ENCODE data around the gene DNAJB9.

The DNAJB9 gene

DNA sequence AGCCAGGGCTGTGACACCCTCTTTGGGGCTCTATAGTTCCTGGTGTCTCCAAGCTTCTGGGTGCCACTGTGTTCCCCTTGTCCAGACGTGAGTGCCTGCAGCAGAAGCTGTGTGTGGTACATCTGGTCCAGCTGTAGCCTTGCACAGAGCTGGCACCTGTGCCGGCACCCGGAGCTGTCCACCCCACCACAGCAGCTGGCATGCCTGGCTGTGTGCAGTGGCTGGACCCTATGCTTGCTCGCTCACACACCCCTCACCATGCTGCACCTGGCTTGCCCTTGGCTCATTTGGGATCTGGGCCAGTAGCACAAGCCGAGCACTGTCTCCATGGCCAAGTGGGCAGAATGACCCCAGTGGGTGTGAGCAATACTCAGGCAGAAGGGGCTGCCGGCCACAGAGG is 10.6 kb downstream of the DNAJB9 start:
- Histone ChIP-seq H3K4me3 (no peak overlapping the region), H3K36me3 (replicated peaks) (no peaks in the 10 kb centered on the region), H3K9me3 (no peaks in the 10 kb centered on the region; the same call in 1 of the 2 replicates), H3K4me1 (no peaks in the 10 kb centered on the region), H3K27me3 (ENCODE audit: low read depth) (no peaks in the 10 kb centered on the region)
- no peak for DNase-seq (ENCODE audit: low spot score in 2 of 2)
- in situ Hi-C loops (cut with MboI; ENCODE audit: low sequenced_read_pairs) = no loop called here

DNA sequence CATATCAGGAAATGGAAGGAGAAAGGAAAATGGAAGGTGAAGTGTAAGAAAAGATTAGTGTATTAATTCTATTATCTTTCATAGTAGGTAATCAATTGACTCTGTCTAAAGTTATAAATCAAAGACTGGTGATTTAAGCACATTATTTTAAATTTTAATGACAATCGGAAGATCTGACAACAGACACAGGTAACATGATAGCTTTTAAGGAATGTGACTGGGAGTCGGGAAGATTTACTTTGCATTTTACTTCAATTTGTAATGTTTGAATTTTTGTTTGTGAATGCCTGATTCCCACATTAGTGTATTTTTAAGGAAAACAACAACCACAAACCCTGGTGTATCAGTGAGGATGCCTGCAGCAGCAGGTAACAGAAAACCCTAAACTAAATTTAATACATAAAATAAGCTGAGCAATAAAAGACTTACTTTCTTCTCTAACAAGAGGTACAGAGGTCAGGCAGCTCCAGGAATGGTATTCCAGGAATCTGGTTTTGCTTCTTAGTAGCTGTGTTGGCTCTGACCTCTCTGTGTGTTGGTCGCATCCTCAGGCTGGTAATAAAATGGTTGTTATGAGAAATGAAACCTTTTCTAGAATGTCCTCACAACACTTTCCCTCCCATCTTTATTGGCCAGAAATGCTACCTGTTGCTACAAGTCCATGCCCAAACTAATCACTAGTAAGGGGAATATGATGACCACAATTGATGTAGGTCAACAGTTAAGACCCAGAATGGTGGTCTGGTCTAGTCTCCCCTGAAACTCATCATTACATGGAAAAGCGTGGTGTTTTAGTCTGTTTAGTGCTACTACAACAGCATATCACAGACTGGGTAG is 12.2 kb downstream of the DNAJB9 start:
- H3K9me3 ChIP-seq = no peaks in the 10 kb centered on the region; the same call in 1 of the 2 replicates
- no peak overlapping the region for H3K4me3 ChIP-seq
- H3K27me3 ChIP-seq (ENCODE audit: low read depth) = no peaks in the 10 kb centered on the region
- no peaks in the 10 kb centered on the region for H3K4me1 ChIP-seq
- in situ Hi-C loops (cut with MboI; ENCODE audit: low sequenced_read_pairs) = no loop called here
- no peak for DNase-seq (ENCODE audit: low spot score in 2 of 2)
- no peaks in the 10 kb centered on the region for H3K36me3 ChIP-seq (replicated peaks)

- Histone ChIP-seq H3K36me3 (replicated peaks) (no peaks in the 10 kb centered on the region), H3K4me3 (no peak overlapping the region), H3K27me3 (ENCODE audit: low read depth) (no peaks in the 10 kb centered on the region), H3K4me1 (no peaks in the 10 kb centered on the region), H3K9me3 (no peaks in the 10 kb centered on the region; the same call in 1 of the 2 replicates)
- in situ Hi-C loops (cut with MboI; ENCODE audit: low sequenced_read_pairs) = no loop called here
- no peak for DNase-seq (ENCODE audit: low spot score in 2 of 2)
Observed at GRCh38 chr7:108584211-108584610, 14.5 kb downstream of the DNAJB9 start.

- in situ Hi-C loops (cut with MboI; ENCODE audit: low sequenced_read_pairs) = no loop called here
- H3K4me1 ChIP-seq = no peaks in the 10 kb centered on the region
- H3K9me3 ChIP-seq = no peaks in the 10 kb centered on the region
- H3K27me3 ChIP-seq (ENCODE audit: low read depth) = no peaks in the 10 kb centered on the region
- no peak for DNase-seq (ENCODE audit: low spot score in 2 of 2)
- no peak overlapping the region for H3K4me3 ChIP-seq
- no peaks in the 10 kb centered on the region for H3K36me3 ChIP-seq (replicated peaks)
Observed at GRCh38 chr7:108585843-108586242, 16.2 kb downstream of the DNAJB9 start.

DNA sequence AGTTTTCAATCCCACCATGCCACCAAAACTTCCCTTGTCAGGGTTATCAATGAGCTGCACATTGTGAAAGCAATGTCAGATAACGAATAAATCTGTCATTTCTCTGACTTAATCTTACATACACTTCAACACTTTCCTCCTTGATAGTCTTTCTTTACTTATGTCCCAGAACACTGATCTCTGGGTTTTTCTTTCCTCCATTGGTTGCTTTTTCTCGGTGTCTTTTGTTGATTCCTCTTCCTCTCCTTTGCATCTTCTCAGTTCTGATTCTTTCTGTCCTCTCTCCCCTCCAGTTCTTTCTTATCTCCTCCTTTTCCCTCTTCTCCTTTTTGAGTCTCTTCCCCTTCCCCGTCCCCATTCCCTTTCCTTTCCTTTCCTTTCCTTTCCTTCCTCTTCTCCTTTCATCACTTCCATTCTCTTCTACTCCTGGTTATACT is 16.6 kb downstream of the DNAJB9 start:
- no peak for DNase-seq (ENCODE audit: low spot score in 2 of 2)
- Histone ChIP-seq H3K9me3 (no peaks in the 10 kb centered on the region), H3K4me3 (no peak overlapping the region), H3K36me3 (replicated peaks) (no peaks in the 10 kb centered on the region), H3K4me1 (no peaks in the 10 kb centered on the region), H3K27me3 (ENCODE audit: low read depth) (no peaks in the 10 kb centered on the region)
- in situ Hi-C loops (cut with MboI; ENCODE audit: low sequenced_read_pairs) = no loop called here

- H3K4me3 ChIP-seq = no peak overlapping the region
- no peaks in the 10 kb centered on the region for H3K4me1 ChIP-seq
- in situ Hi-C loops (cut with MboI; ENCODE audit: low sequenced_read_pairs) = no loop called here
- H3K36me3 ChIP-seq (replicated peaks) = no peaks in the 10 kb centered on the region
- no peak for DNase-seq (ENCODE audit: low spot score in 2 of 2)
- H3K9me3 ChIP-seq = no peaks in the 10 kb centered on the region
- H3K27me3 ChIP-seq (ENCODE audit: low read depth) = no peaks in the 10 kb centered on the region
Observed at GRCh38 chr7:108589199-108589598, 19.5 kb downstream of the DNAJB9 start.

DNA sequence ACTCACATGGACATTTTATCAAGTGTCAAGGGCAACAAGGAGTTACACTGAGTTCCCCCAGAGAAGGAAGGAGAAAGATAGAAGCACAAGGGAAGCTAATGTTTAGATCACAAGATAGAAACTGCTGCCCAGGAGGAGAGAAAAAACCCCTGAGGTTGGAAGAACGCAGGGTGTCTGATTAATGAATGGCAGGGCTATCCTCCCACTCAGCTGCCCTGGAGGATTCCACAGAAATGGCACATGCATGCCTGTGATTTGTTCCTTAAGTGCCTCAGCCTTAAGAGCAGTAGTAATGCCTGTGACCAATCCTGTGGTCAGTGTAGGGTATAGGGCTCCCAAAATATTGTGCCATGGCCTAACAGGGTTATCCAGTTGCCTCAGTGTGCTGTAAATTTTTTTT is 20.2 kb downstream of the DNAJB9 start:
- no peak overlapping the region for H3K4me3 ChIP-seq
- H3K9me3 ChIP-seq = no peaks in the 10 kb centered on the region
- no peaks in the 10 kb centered on the region for H3K27me3 ChIP-seq (ENCODE audit: low read depth)
- no peak for DNase-seq (ENCODE audit: low spot score in 2 of 2)
- in situ Hi-C loops (cut with MboI; ENCODE audit: low sequenced_read_pairs) = no loop called here
- no peaks in the 10 kb centered on the region for H3K36me3 ChIP-seq (replicated peaks)
- no peaks in the 10 kb centered on the region for H3K4me1 ChIP-seq

DNA sequence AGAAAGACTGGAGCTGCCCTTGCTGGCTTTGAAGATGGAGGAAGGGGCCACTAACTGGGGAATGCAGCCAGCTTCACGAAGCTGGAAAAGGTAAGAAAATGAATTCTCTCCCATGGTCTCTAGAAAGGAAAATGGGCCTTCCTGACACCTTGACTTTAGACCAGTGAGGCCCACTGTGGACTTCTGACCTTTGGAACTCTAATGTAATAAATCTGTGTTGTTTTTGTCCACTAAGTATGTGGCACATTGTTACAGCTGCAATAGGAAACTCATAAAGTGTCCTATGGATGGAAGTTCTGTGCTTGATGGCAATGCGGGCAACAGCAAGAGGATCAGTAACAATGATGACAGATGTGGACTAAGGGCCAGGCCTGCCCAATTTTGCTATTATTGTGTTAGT is 20.9 kb downstream of the DNAJB9 start:
- Histone ChIP-seq H3K4me3 (no peak overlapping the region), H3K27me3 (ENCODE audit: low read depth) (no peaks in the 10 kb centered on the region), H3K9me3 (no peaks in the 10 kb centered on the region), H3K36me3 (replicated peaks) (no peaks in the 10 kb centered on the region), H3K4me1 (no peaks in the 10 kb centered on the region)
- DNase-seq (ENCODE audit: low spot score in 2 of 2) = no peak
- in situ Hi-C loops (cut with MboI; ENCODE audit: low sequenced_read_pairs) = no loop called here

GRCh38 chr7:108592646-108593201 is 23.1 kb downstream of the DNAJB9 start:
- peak; percentile 47 to 70 for DNase-seq (ENCODE audit: low spot score in 2 of 2)
- Histone ChIP-seq H3K9me3 (no peaks in the 10 kb centered on the region; the same call in 1 of the 2 replicates), H3K36me3 (replicated peaks) (no peaks in the 10 kb centered on the region), H3K27me3 (ENCODE audit: low read depth) (no peaks in the 10 kb centered on the region), H3K4me3 (no peak overlapping the region), H3K4me1 (no peaks in the 10 kb centered on the region)
- in situ Hi-C loops (cut with MboI; ENCODE audit: low sequenced_read_pairs) = no loop called here

GRCh38 chr7:108596560-108596959 is 26.9 kb downstream of the DNAJB9 start:
- Histone ChIP-seq H3K4me1 (no peaks in the 10 kb centered on the region), H3K9me3 (no peaks in the 10 kb centered on the region; the same call in 1 of the 2 replicates), H3K4me3 (no peak overlapping the region), H3K27me3 (ENCODE audit: low read depth) (no peaks in the 10 kb centered on the region; the same call in 1 of the 2 replicates), H3K36me3 (replicated peaks) (no peaks in the 10 kb centered on the region)
- no peak for DNase-seq (ENCODE audit: low spot score in 2 of 2)
- in situ Hi-C loops (cut with MboI; ENCODE audit: low sequenced_read_pairs) = no loop called here

- no peaks in the 10 kb centered on the region; the same call in 1 of the 2 replicates for H3K27me3 ChIP-seq (ENCODE audit: low read depth)
- DNase-seq (ENCODE audit: low spot score in 2 of 2) = peak in 1 of 2 experiments; percentile 38
- no peaks in the 10 kb centered on the region for H3K36me3 ChIP-seq (replicated peaks)
- no peaks in the 10 kb centered on the region; the same call in 1 of the 2 replicates for H3K9me3 ChIP-seq
- no peaks in the 10 kb centered on the region for H3K4me1 ChIP-seq
- in situ Hi-C loops (cut with MboI; ENCODE audit: low sequenced_read_pairs) = no loop called here
- no peak overlapping the region for H3K4me3 ChIP-seq
Observed at GRCh38 chr7:108598153-108598552, 28.5 kb downstream of the DNAJB9 start.

DNA sequence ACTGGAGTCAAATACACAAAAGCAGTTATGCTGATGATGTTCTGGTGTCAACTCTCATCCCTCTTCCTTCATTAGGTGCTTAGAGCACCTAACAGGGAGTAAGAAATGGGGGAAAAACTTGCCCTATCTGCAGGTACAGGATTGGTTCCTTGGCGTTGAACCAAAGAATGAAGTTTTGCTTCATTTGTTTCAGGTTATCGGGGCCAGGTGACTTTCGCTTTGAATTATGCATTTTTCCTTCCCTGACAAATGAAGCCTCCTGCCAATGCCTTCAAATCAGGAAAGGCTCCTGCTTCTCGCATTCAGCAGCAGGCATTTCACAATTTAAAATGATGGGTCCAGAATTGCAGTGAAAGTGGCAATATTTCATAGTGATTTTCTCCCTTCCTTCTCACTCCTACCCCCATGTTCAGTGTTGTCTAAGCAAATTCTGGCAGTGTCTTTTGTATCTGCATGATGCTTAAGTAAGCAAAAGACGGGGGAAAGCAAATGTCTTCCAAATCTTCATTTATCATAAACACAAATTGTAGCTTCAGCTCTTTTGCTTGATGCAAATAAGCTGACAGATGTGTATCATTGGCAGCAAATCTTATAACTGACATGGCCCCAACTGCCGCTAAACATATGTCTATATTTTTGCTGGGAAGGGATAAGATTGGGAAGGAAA is 29.4 kb downstream of the DNAJB9 start:
- in situ Hi-C loops (cut with MboI; ENCODE audit: low sequenced_read_pairs) = no loop called here

DNA sequence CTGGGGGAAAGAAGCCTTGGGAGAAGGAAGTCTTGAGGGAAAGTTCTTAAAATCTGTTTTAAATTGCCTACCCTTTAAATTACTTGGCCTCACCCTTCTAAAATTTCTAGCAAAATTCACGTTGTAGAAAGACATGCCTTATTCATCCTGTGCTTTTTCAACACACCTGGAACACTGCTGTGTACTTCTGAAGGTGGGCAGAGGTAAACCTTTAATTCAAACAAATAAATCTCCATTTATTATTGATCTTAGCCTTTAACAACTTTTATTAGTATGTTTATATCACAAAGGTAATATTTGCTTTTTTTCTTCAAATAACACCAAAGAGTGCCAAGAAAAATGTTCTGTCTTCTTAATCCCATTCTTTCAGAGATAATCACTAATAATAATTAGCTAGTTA is 30.7 kb downstream of the DNAJB9 start:
- H3K27me3 ChIP-seq (ENCODE audit: low read depth) = no peaks in the 10 kb centered on the region; the same call in 1 of the 2 replicates
- H3K4me1 ChIP-seq = peaks cover 6% of the 10 kb centered on the region
- DNase-seq (ENCODE audit: low spot score in 2 of 2) = no peak
- H3K9me3 ChIP-seq = no peaks in the 10 kb centered on the region; the same call in 1 of the 2 replicates
- no peaks in the 10 kb centered on the region for H3K36me3 ChIP-seq (replicated peaks)
- no peak overlapping the region for H3K4me3 ChIP-seq
- in situ Hi-C loops (cut with MboI; ENCODE audit: low sequenced_read_pairs) = no loop called here

More for the DNA sequence above, 29.4 kb downstream of the DNAJB9 start:
- Histone ChIP-seq H3K36me3 (replicated peaks) (no peaks in the 10 kb centered on the region), H3K9me3 (no peaks in the 10 kb centered on the region; the same call in 1 of the 2 replicates), H3K4me3 (no peak overlapping the region), H3K27me3 (ENCODE audit: low read depth) (no peaks in the 10 kb centered on the region; the same call in 1 of the 2 replicates), H3K4me1 (peaks cover 6% of the 10 kb centered on the region)
- DNase-seq (ENCODE audit: low spot score in 2 of 2) = no peak
